Lung (tissue), 12 donors: ENCODE data around the gene PI4K2A. TPM values are rescaled to one million over a fixed set of nuclear protein-coding genes. Genes with fewer than 3 reads are reported as not detected.

Experiments used
- ATAC-seq: fragments of 200-7000 bp; cut with Tn5 transposase; one replicate; pipeline ENCODE4 v1.9.1; 2020; ENCODE audit warnings: moderate number of reproducible peaks; ENCODE audit not compliant: insufficient read depth, low FRiP score
- DNase-seq, 3 donors: peaks; one replicate each; pipeline ENCODE4 v3.0.0-alpha.2; 2013 to 2017
- H3K27ac ChIP-seq, 2 donors: one replicate each; pipeline ENCODE4 v1.5.1; 2013; ENCODE audit warnings: mild to moderate bottlenecking in 2 of 2, moderate library complexity in 2 of 2, control low read depth in 1 of 2, inconsistent platforms in 1 of 2, low read depth in 1 of 2, low read length in 1 of 2
- H3K27me3 ChIP-seq, 3 donors: one replicate each; pipeline ENCODE4 v1.5.1; 2013; ENCODE audit warnings: low read length in 2 of 3; ENCODE audit not compliant: control insufficient read depth in 3 of 3, insufficient read depth in 3 of 3
- H3K36me3 ChIP-seq, 4 donors: one replicate each; pipeline ENCODE4 v1.5.1; 2013; ENCODE audit warnings: low read length in 4 of 4, mild to moderate bottlenecking in 1 of 4, moderate library complexity in 1 of 4; ENCODE audit not compliant: control insufficient read depth in 4 of 4, insufficient read depth in 4 of 4
- H3K4me1 ChIP-seq, 5 donors: one replicate each; pipeline ENCODE4 v1.5.1; 2013; ENCODE audit warnings: low read length in 5 of 5, mild to moderate bottlenecking in 2 of 5, moderate library complexity in 1 of 5; ENCODE audit not compliant: control insufficient read depth in 5 of 5, insufficient read depth in 5 of 5
- H3K4me3 ChIP-seq: one replicate; pipeline ENCODE4 v1.5.1; 2013; ENCODE audit warnings: mild to moderate bottlenecking, control low read depth, moderate library complexity
- H3K9ac ChIP-seq, 2 donors: one replicate each; pipeline ENCODE4 v1.5.1; 2013; ENCODE audit warnings: low read length in 2 of 2, control low read depth in 1 of 2; ENCODE audit not compliant: insufficient read depth in 1 of 2
- H3K9me3 ChIP-seq, 4 donors: one replicate each; pipeline ENCODE4 v1.5.1; 2013; ENCODE audit warnings: low read length in 3 of 4, mild to moderate bottlenecking in 1 of 4, moderate library complexity in 1 of 4; ENCODE audit not compliant: control insufficient read depth in 4 of 4, insufficient read depth in 3 of 4
- CTCF ChIP-seq: IDR thresholded peaks from 2 replicates; pipeline ENCODE4 v1.5.1; 2012; ENCODE audit warnings: mild to moderate bottlenecking; ENCODE audit errors: control extremely low read depth, extremely low read depth
- WGBS, 2 donors: extraction: QIAGEN DNeasy Blood & Tissue Kit; methylation state at CpG; one replicate each; pipeline ENCODE4 v1.1.7; 2013; 5-methylcytosine and 5-hydroxymethylcytosine counted together
- polyA plus RNA-seq, 2 donors: library from polyadenylated mRNA; stranded (reverse); fragments of 200-250 nt; gene quantifications; one replicate each; pipeline ENCODE4 v1.2.1, GENCODE V29; 2013
- total RNA-seq, 2 donors: library from RNA; depleted of rRNA in 1 of 2; stranded (reverse); fragments of >200 nt in 1 of 2; gene quantifications; one replicate each; pipeline ENCODE4 v1.2.1, GENCODE V29; 2014 to 2021
- donor health status: control.
- donor health status: control.
- donor health status: Bipolar disorder and iron deficiency.
- donor health status: healthy.
- donor health status: DM: yes; HTN: yes; CAD: no.

PI4K2A gene
- total and polyA plus RNA-seq, 4 donors = 12.3 to 22.4 (median 14.8) TPM

GRCh38 chr10:97711640-97712572 is 71.4 kb downstream of the PI4K2A start:
- Histone ChIP-seq H3K4me1 (peaks cover 0 to 17% (median 7%) of the 10 kb centered on the region in 5 donors), H3K27ac (peak overlapping the region; percentile 6 to 13), H3K4me3 (no peak overlapping the region), H3K36me3 (peaks cover 0 to 5% (median 0%) of the 10 kb centered on the region in 4 donors), H3K9me3 (no peaks in the 10 kb centered on the region), H3K27me3 (no peaks in the 10 kb centered on the region), H3K9ac (no peak overlapping the region)
- WGBS, 2 donors = 80 to 84% methylated on average over 9 of the region's 9 CpGs
- no peak for DNase-seq
- ATAC-seq = no peak
- TF ChIP-seq CTCF = no peak

GRCh38 chr10:97713339-97713825 is 72.9 kb downstream of the PI4K2A start, which contains the start of gene MARVELD1:
MARVELD1 (plus strand) TSS chr10:97713730; CDS start chr10:97713877, 147 bp downstream.
- peak within 1 kb of the TSS; percentile 43 to 58 for H3K9ac ChIP-seq
- H3K4me3 ChIP-seq = peak within 1 kb of the TSS; percentile 49
- 0 to 6% methylated on average over 18 to 37 of the region's 37 CpGs for WGBS, 2 donors
- H3K9me3 ChIP-seq = no peaks in the 10 kb centered on the region
- H3K27me3 ChIP-seq = no peaks in the 10 kb centered on the region
- peaks cover 0 to 20% (median 7%) of the 10 kb centered on the region in 5 donors for H3K4me1 ChIP-seq
- no peak for TF ChIP-seq CTCF
- H3K36me3 ChIP-seq = peaks cover 0 to 14% (median 0%) of the 10 kb centered on the region in 4 donors
- peak; percentile 90 to 95 (median 94) for DNase-seq
- ATAC-seq = no peak
- peak within 1 kb of the TSS; percentile 81 to 92 for H3K27ac ChIP-seq

GRCh38 chr10:97713826-97714400 is 73.4 kb downstream of the PI4K2A start:
- peaks cover 0 to 23% (median 8%) of the 10 kb centered on the region in 5 donors for H3K4me1 ChIP-seq

More at GRCh38 chr10:97713826-97714400, 73.4 kb downstream of the PI4K2A start:
- WGBS, 2 donors = 0 to 1% methylated on average over 49 to 69 of the region's 69 CpGs
- ATAC-seq = peak; percentile 52
- DNase-seq = peak; percentile 80 to 88 (median 81)
- no peak for TF ChIP-seq CTCF
- Histone ChIP-seq H3K9me3 (no peaks in the 10 kb centered on the region), H3K4me3 (peak overlapping the region; percentile 49), H3K27me3 (no peaks in the 10 kb centered on the region), H3K27ac (peak overlapping the region; percentile 81 to 92), H3K36me3 (peaks cover 0 to 14% (median 0%) of the 10 kb centered on the region in 4 donors), H3K9ac (no peak overlapping the region)
